Measurements from ENCODE around the gene ANKRD53.

The ANKRD53 gene

DNA sequence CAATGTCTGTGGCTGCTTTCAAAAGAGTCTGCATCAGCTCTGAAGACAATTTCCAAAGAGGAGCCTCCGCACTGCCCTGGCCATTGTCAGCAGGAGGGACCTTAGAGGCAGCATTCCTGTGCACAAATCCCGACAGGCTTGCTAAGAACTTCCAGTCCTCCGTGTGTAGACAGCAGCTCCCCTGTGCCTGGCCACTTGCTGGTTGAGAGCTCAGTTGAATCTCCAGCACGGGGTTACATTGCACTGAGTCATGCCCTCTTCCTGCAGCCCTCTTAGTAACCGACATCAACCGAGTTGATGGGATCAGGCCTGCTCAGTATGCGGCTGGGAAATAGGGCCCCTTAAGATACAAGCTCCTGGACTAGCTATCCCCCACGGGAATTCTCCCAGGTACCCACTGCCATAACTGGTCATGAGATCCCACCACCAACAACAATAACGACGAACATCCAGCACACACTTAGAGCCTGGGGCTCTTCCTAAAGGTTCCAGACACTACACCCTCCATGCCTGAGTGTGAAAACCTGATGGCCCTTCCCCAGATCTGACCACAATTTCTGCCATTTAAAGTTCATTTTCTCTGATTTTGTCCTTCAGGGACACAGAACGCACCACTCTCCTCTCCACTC lies 30.8 kb upstream of the ANKRD53 start:
- TF ChIP-seq, protein P1, sequence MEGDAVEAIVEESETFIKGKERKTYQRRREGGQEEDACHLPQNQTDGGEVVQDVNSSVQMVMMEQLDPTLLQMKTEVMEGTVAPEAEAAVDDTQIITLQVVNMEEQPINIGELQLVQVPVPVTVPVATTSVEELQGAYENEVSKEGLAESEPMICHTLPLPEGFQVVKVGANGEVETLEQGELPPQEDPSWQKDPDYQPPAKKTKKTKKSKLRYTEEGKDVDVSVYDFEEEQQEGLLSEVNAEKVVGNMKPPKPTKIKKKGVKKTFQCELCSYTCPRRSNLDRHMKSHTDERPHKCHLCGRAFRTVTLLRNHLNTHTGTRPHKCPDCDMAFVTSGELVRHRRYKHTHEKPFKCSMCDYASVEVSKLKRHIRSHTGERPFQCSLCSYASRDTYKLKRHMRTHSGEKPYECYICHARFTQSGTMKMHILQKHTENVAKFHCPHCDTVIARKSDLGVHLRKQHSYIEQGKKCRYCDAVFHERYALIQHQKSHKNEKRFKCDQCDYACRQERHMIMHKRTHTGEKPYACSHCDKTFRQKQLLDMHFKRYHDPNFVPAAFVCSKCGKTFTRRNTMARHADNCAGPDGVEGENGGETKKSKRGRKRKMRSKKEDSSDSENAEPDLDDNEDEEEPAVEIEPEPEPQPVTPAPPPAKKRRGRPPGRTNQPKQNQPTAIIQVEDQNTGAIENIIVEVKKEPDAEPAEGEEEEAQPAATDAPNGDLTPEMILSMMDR (IDR thresholded peaks at IDR 0.05; ENCODE audit: extremely low read depth, missing control alignments) = no peak
- DNase-seq (ENCODE audit: low spot score) = no peak

DNA sequence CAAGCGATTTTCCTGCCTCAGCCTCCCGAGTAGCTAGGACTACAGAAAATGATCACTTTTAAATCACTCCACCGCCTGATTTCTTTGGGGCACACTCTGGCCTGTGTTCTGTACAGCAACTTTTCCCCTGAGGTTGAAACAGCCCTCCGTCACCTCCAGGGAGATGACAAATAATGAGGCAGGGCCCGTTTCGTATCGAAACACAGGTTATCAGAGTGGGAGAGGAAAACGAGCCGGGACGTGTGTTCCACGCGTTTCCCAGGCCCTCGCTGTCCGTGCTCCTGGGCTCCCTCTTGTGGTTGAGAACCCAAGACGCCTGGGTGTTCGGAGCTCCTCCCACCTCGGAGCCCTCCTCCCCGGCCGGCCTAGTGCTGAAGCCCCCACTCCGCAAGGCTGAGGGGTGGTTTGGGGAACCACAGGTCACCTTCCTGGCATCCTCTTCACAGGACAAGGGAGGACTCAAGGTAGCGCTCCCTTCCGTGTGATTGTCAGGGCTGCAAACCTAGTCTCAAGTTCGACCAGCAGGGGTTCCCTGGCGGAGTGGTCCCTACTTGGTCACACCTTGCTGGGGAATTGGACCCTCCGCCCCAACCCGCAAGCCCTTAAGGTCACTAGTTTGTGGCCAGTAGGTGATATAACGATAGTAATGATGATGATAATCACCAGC lies 30.0 kb upstream of the ANKRD53 start:
- TF ChIP-seq, protein P1 (IDR thresholded peaks at IDR 0.05; ENCODE audit: extremely low read depth, missing control alignments) = peak; percentile 61
- DNase-seq (ENCODE audit: low spot score) = peak; percentile 83

DNA sequence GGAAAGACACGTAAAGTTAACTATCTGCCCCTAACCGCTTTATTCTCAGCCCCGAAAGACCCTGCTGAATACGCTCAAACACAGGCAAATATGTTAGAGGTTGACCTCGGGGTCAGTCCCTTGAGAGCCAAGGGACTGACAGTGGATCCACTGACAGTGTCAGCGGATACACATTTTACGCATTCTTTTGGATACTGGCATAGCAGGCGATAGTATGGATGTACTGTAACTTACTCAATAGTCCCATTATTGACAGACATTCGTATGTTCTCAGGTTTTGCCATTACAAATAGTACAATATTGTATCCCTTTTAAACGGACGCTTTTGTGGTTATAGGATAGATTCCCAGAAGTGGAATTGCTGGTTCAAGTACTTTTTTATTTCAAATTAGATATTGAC lies 29.3 kb upstream of the ANKRD53 start:
- TF ChIP-seq, protein P1 (IDR thresholded peaks at IDR 0.05; ENCODE audit: extremely low read depth, missing control alignments) = no peak
- no peak for DNase-seq (ENCODE audit: low spot score)

DNA sequence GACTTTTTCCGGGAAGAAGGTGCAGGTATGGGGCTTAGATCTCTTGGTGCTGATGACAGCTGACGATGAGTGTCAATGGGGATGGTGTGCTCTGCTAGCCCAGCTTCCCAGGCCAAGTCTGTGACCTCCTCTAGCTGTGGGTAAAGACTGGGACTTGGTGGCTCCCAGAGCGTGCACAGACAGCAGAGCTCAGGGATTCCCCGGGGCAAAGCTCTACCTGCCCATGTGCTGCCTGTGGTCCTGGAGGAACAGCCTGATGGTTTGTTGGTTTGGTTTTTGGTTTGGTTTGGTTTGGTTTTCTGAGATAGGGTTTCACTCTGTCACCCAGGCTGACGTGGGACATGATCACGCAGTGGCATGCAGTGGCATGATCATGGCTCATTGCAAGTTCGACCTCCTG lies 23.5 kb upstream of the ANKRD53 start:
- DNase-seq (ENCODE audit: low spot score) = no peak
- TF ChIP-seq, protein P1 (IDR thresholded peaks at IDR 0.05; ENCODE audit: extremely low read depth, missing control alignments) = no peak

DNA sequence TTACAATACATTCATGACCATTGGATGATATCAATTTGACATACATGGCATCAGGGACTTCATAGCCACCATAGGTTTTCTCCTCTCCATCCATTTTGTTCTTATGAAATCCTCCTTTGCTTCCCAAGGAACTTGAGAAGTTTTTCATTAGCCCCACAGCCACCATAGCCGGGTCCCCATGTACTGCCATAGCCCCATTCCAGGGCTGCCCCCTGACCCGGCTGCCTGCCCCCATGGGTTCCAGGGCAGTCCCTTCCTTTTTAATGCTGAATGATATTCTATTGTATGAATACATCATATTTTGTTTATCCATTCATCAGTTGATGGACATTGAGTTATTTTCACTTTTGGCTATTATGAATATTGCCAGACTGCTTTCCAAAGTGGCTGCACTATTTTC lies 22.3 kb upstream of the ANKRD53 start:
- TF ChIP-seq, protein P1 (IDR thresholded peaks at IDR 0.05; ENCODE audit: extremely low read depth, missing control alignments) = no peak
- DNase-seq (ENCODE audit: low spot score) = no peak

DNA sequence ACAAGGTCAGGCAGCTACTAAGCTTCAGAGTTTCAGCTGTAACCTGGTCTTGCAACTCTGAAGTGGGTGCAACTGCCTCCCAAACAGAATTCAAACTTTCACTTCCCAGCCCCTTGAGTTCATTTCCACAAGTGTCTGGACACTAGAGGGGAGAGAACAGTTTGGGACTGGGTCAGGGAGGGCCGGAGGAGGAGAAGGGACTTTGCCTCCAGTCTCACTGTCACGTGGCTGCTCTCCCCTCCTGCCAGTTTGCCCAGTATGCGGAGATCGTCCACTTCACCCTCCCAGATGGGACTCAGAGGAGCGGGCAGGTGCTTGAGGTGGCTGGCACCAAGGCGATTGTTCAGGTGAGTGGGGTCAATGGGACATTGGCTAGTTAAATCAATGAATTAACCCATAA lies 20.6 kb upstream of the ANKRD53 start:
- TF ChIP-seq, protein P1 (IDR thresholded peaks at IDR 0.05; ENCODE audit: extremely low read depth, missing control alignments) = no peak
- no peak for DNase-seq (ENCODE audit: low spot score)

DNA sequence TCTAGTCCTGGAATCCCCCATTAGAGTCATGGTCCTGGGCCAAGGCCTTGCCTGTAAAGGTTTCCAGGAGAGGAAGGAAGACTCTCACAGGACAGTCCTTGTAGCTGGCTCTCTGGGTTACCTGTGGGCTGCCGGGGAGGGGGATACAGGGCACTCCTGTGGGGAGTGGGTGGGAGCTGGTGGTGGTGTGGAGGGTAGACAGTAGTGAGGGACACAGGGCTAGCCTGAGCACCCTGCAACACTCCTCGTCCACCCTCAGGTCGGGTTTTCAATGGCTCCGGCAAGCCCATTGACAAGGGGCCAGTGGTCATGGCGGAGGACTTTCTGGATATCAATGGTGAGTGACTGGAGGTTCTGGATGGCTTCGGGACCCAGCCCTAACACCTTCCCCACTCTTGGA lies 19.7 kb upstream of the ANKRD53 start:
- DNase-seq (ENCODE audit: low spot score) = no peak
- TF ChIP-seq, protein P1 (IDR thresholded peaks at IDR 0.05; ENCODE audit: extremely low read depth, missing control alignments) = no peak
